Esophagus muscularis mucosa (tissue), 4 donors: Measurements from ENCODE around the gene GPS2. TPM values are rescaled to one million over a fixed set of nuclear protein-coding genes. Genes with fewer than 3 reads are reported as not detected.

ENCODE experiments used
- DNase-seq: peaks from one replicate; pipeline ENCODE4 v3.0.0-alpha.2; 2017; ENCODE audit errors: extremely low spot score
- H3K27ac ChIP-seq, 4 donors: fragments of 200-600 bp; sonication (generic); replicated peaks in 1 of 4; 1 replicate in 3 of 4; 2 replicates in 1 of 4; pipeline ENCODE4 v1.5.1; 2016 to 2019; ENCODE audit warnings: mild to moderate bottlenecking in 1 of 4
- H3K27me3 ChIP-seq, 4 donors: fragments of 200-600 bp; sonication (generic); one replicate each; pipeline versions ENCODE4 v1.5.1 to v1.6.0; 2016 to 2019
- H3K36me3 ChIP-seq, 4 donors: fragments of 200-600 bp; sonication (generic); one replicate each; pipeline ENCODE4 v1.5.1; 2016 to 2019
- H3K4me1 ChIP-seq, 4 donors: fragments of 200-600 bp; sonication (generic); one replicate each; pipeline ENCODE4 v1.5.1; 2016 to 2019
- H3K4me3 ChIP-seq, 4 donors: fragments of 200-600 bp; sonication (generic); 1 replicate in 2 of 4; 2 replicates in 2 of 4; pipeline ENCODE4 v1.5.1; 2016 to 2019; ENCODE audit warnings: mild to moderate bottlenecking in 4 of 4, moderate library complexity in 1 of 4
- H3K9me3 ChIP-seq, 4 donors: fragments of 200-600 bp; sonication (generic); 1 replicate in 3 of 4; 2 replicates in 1 of 4; pipeline ENCODE4 v1.5.1; 2016 to 2019
- EP300 ChIP-seq: sonication (generic); formaldehyde crosslinking; IDR thresholded peaks from one replicate; pipeline ENCODE4 v1.6.1; 2017; ENCODE audit warnings: antibody characterized with exemption
- POLR2A ChIP-seq: fragments of 450-650 bp; IDR thresholded peaks from one replicate; pipeline ENCODE4 v1.6.1; 2017; ENCODE audit warnings: antibody characterized with exemption, moderate library complexity, mild to moderate bottlenecking, low read depth
- POLR2AphosphoS5 ChIP-seq, 2 donors: sonication (generic); formaldehyde crosslinking; IDR thresholded peaks; one replicate each; pipeline ENCODE4 v1.6.1; 2017; ENCODE audit warnings: antibody characterized with exemption in 2 of 2
- WGBS: methylation state at CpG from one replicate; pipeline ENCODE4 v1.1.5; 2018; 5-methylcytosine and 5-hydroxymethylcytosine counted together
- intact Hi-C: fragments of 100-400 bp; cut with DNase I; formaldehyde crosslinking; loops from one replicate; pipeline ENCODE4 v1.15.1; 2023
- small RNA-seq, 3 donors: library from RNA; depleted of rRNA; stranded (forward); fragments of <200 nt; gene quantifications; one replicate each; pipeline ENCODE3, GENCODE V24; 2016
- total RNA-seq, 4 donors: library from RNA; depleted of rRNA; stranded (reverse); fragments of >200 nt; gene quantifications; one replicate each; pipeline versions ENCODE4 v1.1.0 to v1.2.1, GENCODE V29; 2016
- TF ChIP-seq, protein P1 (sequence below), 3 experiments: fragments of 200-600 bp in 2 of 3; fragments of 450-650 bp in 1 of 3; sonication (generic) in 2 of 3; IDR thresholded peaks; one replicate each; pipeline ENCODE4 v1.5.1; 2017 to 2019; ENCODE audit warnings: antibody characterized with exemption in 3 of 3, mild to moderate bottlenecking in 2 of 3, moderate library complexity in 1 of 3

Gene GPS2
- total RNA-seq, 4 donors from 2014 or later: 89.6 to 112 (median 90.2) TPM

- H3K36me3 ChIP-seq: no peaks in the 10 kb centered on the region
- no peak for DNase-seq
- TF ChIP-seq EP300: no peak
- TF ChIP-seq POLR2A: no peak
- TF ChIP-seq POLR2AphosphoS5 (IDR thresholded peaks at IDR 0.05): no peak
- TF ChIP-seq, protein P1, sequence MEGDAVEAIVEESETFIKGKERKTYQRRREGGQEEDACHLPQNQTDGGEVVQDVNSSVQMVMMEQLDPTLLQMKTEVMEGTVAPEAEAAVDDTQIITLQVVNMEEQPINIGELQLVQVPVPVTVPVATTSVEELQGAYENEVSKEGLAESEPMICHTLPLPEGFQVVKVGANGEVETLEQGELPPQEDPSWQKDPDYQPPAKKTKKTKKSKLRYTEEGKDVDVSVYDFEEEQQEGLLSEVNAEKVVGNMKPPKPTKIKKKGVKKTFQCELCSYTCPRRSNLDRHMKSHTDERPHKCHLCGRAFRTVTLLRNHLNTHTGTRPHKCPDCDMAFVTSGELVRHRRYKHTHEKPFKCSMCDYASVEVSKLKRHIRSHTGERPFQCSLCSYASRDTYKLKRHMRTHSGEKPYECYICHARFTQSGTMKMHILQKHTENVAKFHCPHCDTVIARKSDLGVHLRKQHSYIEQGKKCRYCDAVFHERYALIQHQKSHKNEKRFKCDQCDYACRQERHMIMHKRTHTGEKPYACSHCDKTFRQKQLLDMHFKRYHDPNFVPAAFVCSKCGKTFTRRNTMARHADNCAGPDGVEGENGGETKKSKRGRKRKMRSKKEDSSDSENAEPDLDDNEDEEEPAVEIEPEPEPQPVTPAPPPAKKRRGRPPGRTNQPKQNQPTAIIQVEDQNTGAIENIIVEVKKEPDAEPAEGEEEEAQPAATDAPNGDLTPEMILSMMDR (IDR thresholded peaks at IDR 0.05): no peak
- no peak overlapping the region for H3K4me3 ChIP-seq
- peaks cover 14 to 22% (median 16%) of the 10 kb centered on the region in 4 donors for H3K4me1 ChIP-seq
- peaks cover 11 to 61% (median 28%) of the 10 kb centered on the region in 4 donors for H3K27me3 ChIP-seq
- H3K9me3 ChIP-seq: no peaks in the 10 kb centered on the region
- H3K27ac ChIP-seq: no peak overlapping the region
- WGBS: 80% methylated on average over 1 of the region's 1 CpG
- intact Hi-C loops: no loop called here
Measured at GRCh38 chr17:7266784-7267183, 48.4 kb downstream of the GPS2 start.

DNA sequence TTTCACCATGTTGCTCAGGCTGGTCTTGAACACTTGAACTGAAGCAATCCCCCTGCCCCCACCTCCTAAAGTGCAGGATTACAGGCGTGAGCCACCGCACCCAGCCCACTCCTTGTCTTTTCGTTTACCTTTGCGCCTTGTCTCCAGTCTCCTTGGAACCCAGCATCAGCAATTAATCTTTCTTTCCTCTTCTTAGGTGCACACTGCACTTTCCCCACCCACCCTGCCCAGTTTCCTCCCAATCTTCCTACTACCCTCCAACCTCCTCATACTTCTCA, 51.4 kb downstream of the GPS2 start:
- Histone ChIP-seq H3K27ac (no peak overlapping the region), H3K27me3 (peaks cover 17 to 67% (median 38%) of the 10 kb centered on the region in 4 donors), H3K9me3 (no peaks in the 10 kb centered on the region), H3K36me3 (peaks cover 8 to 11% (median 9%) of the 10 kb centered on the region in 4 donors), H3K4me3 (peak overlapping the region in 2 of 4 donors; percentile 29 to 64), H3K4me1 (peaks cover 25 to 40% (median 30%) of the 10 kb centered on the region in 4 donors)
- DNase-seq: no peak
- WGBS: 31% methylated on average over 4 of the region's 4 CpGs
- TF ChIP-seq POLR2A (no peak), EP300 (no peak), POLR2AphosphoS5 (IDR thresholded peaks at IDR 0.05) (no peak)
- TF ChIP-seq, protein P1 (IDR thresholded peaks at IDR 0.05): no peak
- intact Hi-C loops: no loop called here

DNA sequence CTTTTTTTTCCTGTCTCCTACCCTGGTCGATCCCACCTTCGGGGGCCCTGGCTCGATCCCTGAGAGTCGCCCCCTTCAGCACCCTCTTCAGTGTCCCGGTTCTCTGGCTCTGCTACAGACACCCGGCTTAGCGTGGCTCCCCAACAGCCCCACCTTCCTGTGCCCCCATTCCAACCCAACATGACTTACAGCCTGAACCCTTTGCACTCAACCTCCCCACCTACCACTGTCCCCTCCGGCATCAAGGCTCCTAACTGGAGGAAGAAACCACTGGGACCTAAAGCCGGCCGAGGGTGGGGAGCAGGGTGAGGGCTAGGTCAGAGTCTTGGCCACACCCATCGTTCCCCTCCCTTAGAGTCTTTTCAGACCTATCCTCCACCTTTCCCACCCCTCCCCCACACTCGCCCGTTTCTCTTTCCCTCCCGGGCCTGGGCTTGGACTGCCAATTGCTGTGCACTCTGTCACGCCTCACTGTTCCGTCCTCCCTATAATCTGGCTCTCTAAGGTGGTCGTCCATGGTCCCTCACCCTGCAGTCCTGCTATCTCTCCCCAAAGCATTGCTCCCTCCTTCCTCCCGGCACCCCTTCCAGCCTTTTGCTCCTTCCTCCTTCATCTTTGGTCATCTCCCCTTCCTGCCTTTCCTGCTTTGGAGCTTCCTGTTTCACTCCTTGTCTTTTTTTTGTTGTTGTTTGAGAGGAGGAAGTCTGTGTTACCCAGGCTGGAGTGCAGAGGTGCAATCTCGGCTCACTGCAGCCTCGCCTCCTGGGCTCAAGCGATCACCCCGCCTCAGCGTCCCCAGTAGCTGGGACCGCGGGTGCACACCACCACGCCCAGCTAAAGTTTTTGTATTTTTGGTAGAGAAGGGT, 52.0 kb downstream of the GPS2 start:
- 13% methylated on average over 26 of the region's 26 CpGs for WGBS
- TF ChIP-seq EP300: no peak
- Histone ChIP-seq H3K4me1 (peaks cover 25 to 40% (median 30%) of the 10 kb centered on the region in 4 donors), H3K27ac (peak overlapping the region in 1 of 4 donors; percentile 24), H3K27me3 (peaks cover 17 to 67% (median 38%) of the 10 kb centered on the region in 4 donors), H3K4me3 (peak overlapping the region; percentile 29 to 64 (median 36)), H3K36me3 (peaks cover 14 to 17% (median 15%) of the 10 kb centered on the region in 4 donors), H3K9me3 (no peaks in the 10 kb centered on the region)
- DNase-seq: no peak
- intact Hi-C loops: no loop called here

Small RNA genes within 50 kb of the gene (small RNA-seq; reads per million reads assigned to genes)
- gene AC026954.2 (0 reads per million in 3 donors), gene RF00019 (0 reads per million in 3 donors)

Other genes with a start within 250 kb of the GPS2 start
- gene CLEC10A, start 235.1 kb downstream of the GPS2 start, total RNA-seq: 10 to 100 TPM in 3 of 4 donors, 1 to 10 TPM in 1; 3.0 to 14.0 (median 13.1) TPM
- 1 to 10 TPM in 1 of 4 donors, under 1 TPM in 2, not detected in 1; 0.32 to 1.5 (median 0.42) TPM for gene ASGR2, start 200.5 kb downstream of the GPS2 start, total RNA-seq
- gene ASGR1, start 136.0 kb downstream of the GPS2 start, total RNA-seq: 1 to 10 TPM in 1 of 4 donors, under 1 TPM in 1, not detected in 2; 0.52 to 2.5 TPM
- gene DLG4, start 95.5 kb downstream of the GPS2 start, total RNA-seq: 10 to 100 TPM; 12.3 to 21.4 (median 16.5) TPM
- 100 to 1,000 TPM; 250 to 662 (median 544) TPM for gene ACADVL, start 95.4 kb downstream of the GPS2 start, total RNA-seq
- gene DVL2, start 80.8 kb downstream of the GPS2 start, total RNA-seq: 10 to 100 TPM; 34.5 to 55.5 (median 43.7) TPM
- 10 to 100 TPM; 21.6 to 38.1 (median 24.8) TPM for gene PHF23, start 75.9 kb downstream of the GPS2 start, total RNA-seq
- 100 to 1,000 TPM; 360 to 524 (median 408) TPM for gene GABARAP, start 72.9 kb downstream of the GPS2 start, total RNA-seq
- gene CTDNEP1, start 63.6 kb downstream of the GPS2 start, total RNA-seq: 10 to 100 TPM; 41.5 to 66.5 (median 46.6) TPM
- gene ELP5, start 63.1 kb downstream of the GPS2 start, total RNA-seq: 10 to 100 TPM; 24.9 to 33.3 (median 27.8) TPM
- 1 to 10 TPM; 1.7 to 3.4 (median 2.1) TPM for gene CLDN7, start 52.9 kb downstream of the GPS2 start, total RNA-seq
- gene SLC2A4, start 33.6 kb downstream of the GPS2 start, total RNA-seq: 100 to 1,000 TPM; 144 to 197 (median 157) TPM
- gene YBX2, start 20.7 kb downstream of the GPS2 start, total RNA-seq: 1 to 10 TPM; 3.6 to 8.7 (median 4.4) TPM
- 100 to 1,000 TPM; 145 to 214 (median 204) TPM for gene EIF5A, start 7.7 kb downstream of the GPS2 start, total RNA-seq
- 10 to 100 TPM; 13.9 to 27.0 (median 20.6) TPM for gene NEURL4, start 14.0 kb upstream of the GPS2 start, total RNA-seq
- 10 to 100 TPM in 1 of 4 donors, 1 to 10 TPM in 3; 2.1 to 11.4 (median 4.6) TPM for gene ACAP1, start 21.2 kb upstream of the GPS2 start, total RNA-seq
- 10 to 100 TPM in 2 of 4 donors, 1 to 10 TPM in 2; 9.1 to 18.2 (median 13.3) TPM for gene KCTD11, start 36.8 kb upstream of the GPS2 start, total RNA-seq
- under 1 TPM in 1 of 4 donors, not detected in 3; 0.42 TPM for gene TMEM95, start 39.8 kb upstream of the GPS2 start, total RNA-seq
- 1 to 10 TPM; 2.9 to 7.5 (median 5.6) TPM for gene TNK1, start 65.7 kb upstream of the GPS2 start, total RNA-seq
- gene PLSCR3, start 79.2 kb upstream of the GPS2 start, total RNA-seq: 10 to 100 TPM; 17.7 to 39.9 (median 24.3) TPM
- 100 to 1,000 TPM in 1 of 4 donors, 10 to 100 TPM in 3; 59.6 to 121 (median 74.7) TPM for gene TMEM256, start 88.7 kb upstream of the GPS2 start, total RNA-seq
- 10 to 100 TPM; 12.0 to 30.2 (median 19.0) TPM for gene NLGN2, start 92.5 kb upstream of the GPS2 start, total RNA-seq
- gene SPEM1, start 105.0 kb upstream of the GPS2 start, total RNA-seq: not detected
- not detected for gene SPEM2, start 110.3 kb upstream of the GPS2 start, total RNA-seq
- not detected for gene SPEM3, start 113.5 kb upstream of the GPS2 start, total RNA-seq
- 1 to 10 TPM; 1.2 to 6.1 (median 3.5) TPM for gene TMEM102, start 120.1 kb upstream of the GPS2 start, total RNA-seq
- 1 to 10 TPM in 2 of 4 donors, under 1 TPM in 1, not detected in 1; 0.50 to 1.9 (median 1.3) TPM for gene FGF11, start 124.2 kb upstream of the GPS2 start, total RNA-seq
- 10 to 100 TPM in 1 of 4 donors, 1 to 10 TPM in 3; 5.0 to 12.8 (median 8.1) TPM for gene CHRNB1, start 129.7 kb upstream of the GPS2 start, total RNA-seq
- 100 to 1,000 TPM in 2 of 4 donors, 10 to 100 TPM in 2; 57.5 to 113 (median 87.7) TPM for gene ZBTB4, start 164.3 kb upstream of the GPS2 start, total RNA-seq
- gene SLC35G6, start 166.1 kb upstream of the GPS2 start, total RNA-seq: not detected
- gene POLR2A, start 169.0 kb upstream of the GPS2 start, total RNA-seq: 10 to 100 TPM; 29.5 to 66.4 (median 46.9) TPM
- 100 to 1,000 TPM; 102 to 136 (median 122) TPM for gene TNFSF12, start 233.7 kb upstream of the GPS2 start, total RNA-seq
- gene TNFSF13, start 243.4 kb upstream of the GPS2 start, total RNA-seq: 10 to 100 TPM; 13.4 to 25.8 (median 22.4) TPM
- gene SENP3, start 246.6 kb upstream of the GPS2 start, total RNA-seq: 10 to 100 TPM; 54.0 to 79.1 (median 72.4) TPM